Activated CD4-positive, alpha-beta T cell treated with anti-CD3 and anti-CD28 coated beads, Interleukin-2, Interleukin-6, amounts not matched to agents 100 ng/mL and 50 ng/mL, durations not matched to agents 16 hours and 8 hours (primary cell): ENCODE data around the gene RAB18.
"Not testable (repeated sequence)": the region's sequence is repeated elsewhere in the genome, so short reads cannot be mapped to it uniquely, and the experiment has no call there.

Experiments used
- DNase-seq: peaks from one replicate; pipeline ENCODE4 v3.0.0-alpha.2; 2020

Gene RAB18

GRCh38 chr10:27504007-27504807 is at the start of gene RAB18:
Gene RAB18, plus strand, starts transcription at chr10:27504304. Its CDS starts 66 bp downstream, at chr10:27504370.
- peak; percentile 99 for DNase-seq

GRCh38 chr10:27454837-27455236 is 49.3 kb upstream of the RAB18 start:
- DNase-seq, result no peak

GRCh38 chr10:27457261-27457945 is 46.7 kb upstream of the RAB18 start:
- no peak for DNase-seq

GRCh38 chr10:27457966-27458365 is 46.1 kb upstream of the RAB18 start:
- no peak for DNase-seq

- DNase-seq, result no peak
Measured at GRCh38 chr10:27461312-27461711, 42.8 kb upstream of the RAB18 start.

GRCh38 chr10:27463961-27464360 is 40.1 kb upstream of the RAB18 start:
- no peak for DNase-seq

- no peak for DNase-seq
Measured at GRCh38 chr10:27464993-27465392, 39.1 kb upstream of the RAB18 start.

- not testable (repeated sequence) for DNase-seq
Measured at GRCh38 chr10:27465596-27465995, 38.5 kb upstream of the RAB18 start.

- DNase-seq, result no peak
Measured at GRCh38 chr10:27470885-27471284, 33.2 kb upstream of the RAB18 start.

GRCh38 chr10:27474741-27475140 is 29.4 kb upstream of the RAB18 start:
- no peak for DNase-seq

GRCh38 chr10:27479016-27479415 is 25.1 kb upstream of the RAB18 start:
- DNase-seq, result no peak

GRCh38 chr10:27481486-27481885 is 22.6 kb upstream of the RAB18 start:
- DNase-seq, result no peak

GRCh38 chr10:27482984-27483956 is 20.8 kb upstream of the RAB18 start:
- DNase-seq, result no peak

- no peak for DNase-seq
Measured at GRCh38 chr10:27485368-27485767, 18.7 kb upstream of the RAB18 start.

- DNase-seq, result no peak
Measured at GRCh38 chr10:27485986-27486385, 18.1 kb upstream of the RAB18 start.

GRCh38 chr10:27490807-27491206 is 13.3 kb upstream of the RAB18 start:
- no peak for DNase-seq

- DNase-seq, result no peak
Measured at GRCh38 chr10:27494116-27494805, 9.8 kb upstream of the RAB18 start.

- DNase-seq, result no peak
Measured at GRCh38 chr10:27496137-27496536, 8.0 kb upstream of the RAB18 start.

- DNase-seq, result no peak
Measured at GRCh38 chr10:27500096-27500495, 4.0 kb upstream of the RAB18 start.

GRCh38 chr10:27500886-27501285 is 3.2 kb upstream of the RAB18 start:
- no peak for DNase-seq

GRCh38 chr10:27503498-27504006 is 552 bp upstream of the RAB18 start:
- DNase-seq, result no peak

- DNase-seq, result peak; percentile 27
Measured at GRCh38 chr10:27504808-27505460, 830 bp downstream of the RAB18 start.
